Measurements from ENCODE around the gene SRRM2.

GRCh38 chr16:2709588-2709984, 42.9 kb upstream of the SRRM2 start:
- TF ChIP-seq CTCF (IDR thresholded peaks at IDR 0.05; ENCODE audit: insufficient read depth, low read length) (no peak), GABPA (IDR thresholded peaks at IDR 0.05; ENCODE audit: low read depth) (no peak), POLR2AphosphoS5 (IDR thresholded peaks at IDR 0.05; ENCODE audit: low read depth) (no peak), REST (IDR thresholded peaks at IDR 0.05; ENCODE audit: insufficient replicate concordance, low read depth) (no peak), SPI1 (IDR thresholded peaks at IDR 0.05; ENCODE audit: borderline replicate concordance, low read depth) (no peak)
